Stimulated activated effector memory CD8-positive, alpha-beta T cell treated with anti-CD3 and anti-CD28 coated beads, Interleukin-12 subunit alpha, Interleukin-12 subunit beta, amount 100 ng/mL, for 72 hours (primary cell): Measurements from ENCODE around the gene KLK8.
"Not testable (repeated sequence)": the region's sequence is repeated elsewhere in the genome, so short reads cannot be mapped to it uniquely, and the experiment has no call there.

Experiments used
- ATAC-seq: fragments of 150-1000 bp; cut with Tn5 transposase; 2 replicates; pipeline ENCODE4 v1.10.0; 2021
- DNase-seq, 2 donors: peaks; one replicate each; pipeline ENCODE4 v3.0.0; 2021 to 2022; ENCODE audit warnings: low spot score in 2 of 2
- H3K27ac Mint-ChIP-seq: one replicate; pipeline ENCODE4 v1.8.0; 2022; ENCODE audit warnings: mild to moderate bottlenecking, mixed read lengths
- H3K36me3 Mint-ChIP-seq: one replicate; pipeline ENCODE4 v1.8.0; 2022; ENCODE audit warnings: mild to moderate bottlenecking, mixed read lengths
- H3K4me1 Mint-ChIP-seq: one replicate; pipeline ENCODE4 v1.8.0; 2022; ENCODE audit warnings: mixed read lengths
- H3K4me3 Mint-ChIP-seq: one replicate; pipeline ENCODE4 v1.8.0; 2022; ENCODE audit warnings: mild to moderate bottlenecking, mixed read lengths
- H3K9me3 Mint-ChIP-seq: one replicate; pipeline ENCODE4 v1.8.0; 2022; ENCODE audit warnings: mixed read lengths

The KLK8 gene

GRCh38 chr19:50979758-50980157, 21.6 kb downstream of the KLK8 start:
- Mint-ChIP-seq H3K4me1 (no peaks in the 10 kb centered on the region), H3K9me3 (no peaks in the 10 kb centered on the region)

DNA sequence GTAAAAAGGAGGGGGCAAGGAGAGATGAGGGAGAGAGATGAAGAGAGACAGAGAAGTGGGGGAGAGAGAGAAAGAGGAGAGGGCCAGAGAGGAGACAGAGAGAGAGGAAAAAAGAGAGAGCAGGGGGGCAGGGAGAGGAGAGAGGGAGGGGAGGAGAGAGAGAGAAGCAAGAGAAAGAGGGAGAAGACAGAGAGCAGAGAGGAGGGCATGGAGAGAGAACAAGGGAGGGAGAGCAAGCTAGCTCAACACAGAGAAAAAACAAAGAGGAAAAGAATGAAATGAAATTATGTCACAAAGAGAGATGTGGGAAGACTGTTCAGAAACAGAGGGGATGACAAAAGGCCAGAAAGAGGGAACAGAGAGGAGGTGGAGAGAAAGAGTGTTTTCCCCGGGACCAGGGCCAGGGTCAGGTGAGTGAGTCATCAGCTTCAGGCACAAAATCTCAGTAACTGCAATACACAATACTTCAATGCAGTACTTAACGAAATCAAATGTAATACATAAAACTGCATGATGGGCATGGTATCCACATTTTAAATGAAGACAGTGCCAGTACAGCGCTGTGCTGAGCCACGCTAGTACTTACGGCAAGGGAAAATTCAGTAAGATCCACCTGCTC, 22.5 kb downstream of the KLK8 start:
- H3K4me1 Mint-ChIP-seq: no peaks in the 10 kb centered on the region
- DNase-seq (no peak), ATAC-seq (no peak)
- no peaks in the 10 kb centered on the region for H3K36me3 Mint-ChIP-seq
- H3K27ac Mint-ChIP-seq: no peak overlapping the region
- no peaks in the 10 kb centered on the region for H3K9me3 Mint-ChIP-seq
- H3K4me3 Mint-ChIP-seq: no peak overlapping the region

More at GRCh38 chr19:50979758-50980157, 21.6 kb downstream of the KLK8 start:
- no peak for ATAC-seq
- no peak overlapping the region for H3K27ac Mint-ChIP-seq
- H3K4me3 Mint-ChIP-seq: no peak overlapping the region
- no peaks in the 10 kb centered on the region for H3K36me3 Mint-ChIP-seq
- no peak for DNase-seq

DNA sequence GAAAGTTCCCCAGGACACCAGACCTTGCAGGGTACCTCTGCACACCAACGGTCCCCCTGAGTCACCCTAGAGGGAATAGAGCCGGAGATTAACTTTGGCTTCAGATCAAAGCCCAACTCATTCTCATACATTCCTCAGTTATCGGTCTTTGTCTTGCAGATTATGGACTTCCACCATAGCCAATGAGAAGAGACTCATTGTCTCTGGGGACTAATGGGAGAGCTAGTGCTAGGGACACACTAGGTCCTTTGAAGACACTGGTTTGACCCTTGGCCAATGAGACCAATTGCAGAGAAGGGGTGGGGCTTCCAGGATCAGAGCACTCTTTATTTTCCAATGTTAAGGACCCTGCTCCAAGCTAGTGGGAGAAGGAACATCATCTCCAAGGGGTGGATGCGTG, 23.8 kb downstream of the KLK8 start:
- H3K27ac Mint-ChIP-seq: no peak overlapping the region
- no peak for ATAC-seq
- H3K4me1 Mint-ChIP-seq: no peaks in the 10 kb centered on the region
- no peaks in the 10 kb centered on the region for H3K9me3 Mint-ChIP-seq
- no peak for DNase-seq
- no peaks in the 10 kb centered on the region for H3K36me3 Mint-ChIP-seq
- no peak overlapping the region for H3K4me3 Mint-ChIP-seq

DNA sequence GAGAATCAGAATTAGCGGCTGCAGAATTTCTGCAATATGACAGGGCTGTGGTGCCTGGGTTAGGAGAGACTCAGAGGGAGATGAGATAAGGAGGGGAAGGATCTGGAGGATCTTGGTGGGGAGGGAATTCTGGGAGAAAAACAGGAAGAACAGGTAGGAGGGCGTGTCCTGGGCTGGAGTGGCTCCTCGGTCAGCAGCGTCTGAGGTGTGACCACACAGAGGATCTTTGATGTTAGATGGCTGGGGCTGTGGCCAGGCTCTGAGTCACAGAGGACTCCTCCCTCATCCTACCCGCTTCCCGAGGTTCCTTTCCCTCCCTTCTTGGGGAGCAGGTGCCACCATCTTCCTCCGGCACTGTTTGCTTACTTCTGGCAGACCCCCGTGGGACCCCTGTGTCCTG, 25.6 kb downstream of the KLK8 start:
- Mint-ChIP-seq H3K27ac (no peak overlapping the region), H3K36me3 (no peaks in the 10 kb centered on the region), H3K4me3 (no peak overlapping the region), H3K9me3 (no peaks in the 10 kb centered on the region), H3K4me1 (no peaks in the 10 kb centered on the region)
- no peak for DNase-seq
- no peak for ATAC-seq

- no peak for ATAC-seq
Measured at GRCh38 chr19:50974702-50975556, 26.5 kb downstream of the KLK8 start.

GRCh38 chr19:50972795-50973376, 28.5 kb downstream of the KLK8 start:
- Mint-ChIP-seq H3K9me3 (no peaks in the 10 kb centered on the region), H3K27ac (no peak overlapping the region), H3K36me3 (no peaks in the 10 kb centered on the region), H3K4me1 (no peaks in the 10 kb centered on the region), H3K4me3 (no peak overlapping the region)
- DNase-seq (no peak), ATAC-seq (no peak)

More at GRCh38 chr19:50974702-50975556, 26.5 kb downstream of the KLK8 start:
- Mint-ChIP-seq H3K4me1 (no peaks in the 10 kb centered on the region), H3K36me3 (no peaks in the 10 kb centered on the region), H3K9me3 (no peaks in the 10 kb centered on the region), H3K4me3 (no peak overlapping the region), H3K27ac (no peak overlapping the region)
- no peak for DNase-seq

GRCh38 chr19:50969810-50970209, 31.6 kb downstream of the KLK8 start:
- not testable (repeated sequence) for H3K36me3 Mint-ChIP-seq, H3K27ac Mint-ChIP-seq, DNase-seq, H3K4me3 Mint-ChIP-seq, ATAC-seq, H3K9me3 Mint-ChIP-seq, H3K4me1 Mint-ChIP-seq

GRCh38 chr19:50969413-50969760, 32.0 kb downstream of the KLK8 start, which contains the start of gene KLK6:
KLK6 (minus strand) TSS chr19:50969591; CDS start chr19:50968104, 1,487 bp downstream.
- H3K4me1 Mint-ChIP-seq: no peaks in the 10 kb centered on the region
- H3K4me3 Mint-ChIP-seq: no peak within 1 kb of the TSS
- ATAC-seq: no peak
- DNase-seq: no peak
- no peak within 1 kb of the TSS for H3K27ac Mint-ChIP-seq
- H3K9me3 Mint-ChIP-seq: no peaks in the 10 kb centered on the region
- H3K36me3 Mint-ChIP-seq: no peaks in the 10 kb centered on the region

GRCh38 chr19:50968716-50969412, 32.5 kb downstream of the KLK8 start:
- Mint-ChIP-seq H3K9me3 (no peaks in the 10 kb centered on the region), H3K36me3 (no peaks in the 10 kb centered on the region), H3K27ac (no peak overlapping the region), H3K4me3 (no peak overlapping the region), H3K4me1 (no peaks in the 10 kb centered on the region)
- ATAC-seq (no peak), DNase-seq (no peak)

DNA sequence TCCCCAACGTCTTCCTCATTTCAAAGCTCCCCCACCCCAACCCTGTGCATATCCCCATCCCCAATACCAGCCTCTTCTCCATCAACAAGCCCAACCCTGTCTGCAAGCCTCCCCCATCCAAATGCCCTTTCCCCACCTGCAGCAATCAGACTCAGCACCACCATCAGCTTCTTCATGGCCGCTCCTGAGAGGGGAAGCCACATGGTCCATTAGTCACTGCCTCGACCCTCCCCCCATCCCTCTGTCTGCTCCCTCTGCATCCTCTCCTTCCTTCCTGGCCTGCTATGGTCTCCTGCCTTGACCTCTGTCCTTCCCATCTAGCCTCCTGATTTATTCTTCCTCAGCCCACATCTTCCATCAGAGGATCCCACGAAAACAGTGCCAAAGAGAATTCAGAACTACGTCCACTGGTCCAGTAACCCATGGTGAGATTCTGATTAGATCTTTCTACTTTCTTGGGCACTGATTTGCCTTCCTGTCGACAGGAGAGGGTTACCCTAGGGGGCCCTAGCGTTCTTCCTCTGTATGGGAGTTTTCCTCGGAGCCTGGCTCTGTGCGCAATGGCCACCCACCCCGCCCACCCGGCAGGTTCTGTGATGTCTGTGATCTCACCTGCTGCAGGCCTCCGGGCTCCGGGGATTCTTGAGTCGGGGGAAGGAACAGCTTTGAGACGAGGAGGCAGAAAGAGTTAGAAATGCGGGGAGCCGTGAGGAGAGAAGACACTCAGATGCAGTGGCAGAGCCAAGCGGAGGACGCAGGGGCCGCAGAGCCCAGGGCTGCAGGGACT, 33.3 kb downstream of the KLK8 start:
- H3K4me1 Mint-ChIP-seq: no peaks in the 10 kb centered on the region
- H3K9me3 Mint-ChIP-seq: no peaks in the 10 kb centered on the region
- no peak overlapping the region for H3K27ac Mint-ChIP-seq
- no peak for ATAC-seq
- no peaks in the 10 kb centered on the region for H3K36me3 Mint-ChIP-seq
- no peak for DNase-seq
- H3K4me3 Mint-ChIP-seq: no peak overlapping the region

GRCh38 chr19:50964266-50964665, 37.1 kb downstream of the KLK8 start:
- DNase-seq: no peak
- no peak for ATAC-seq
- H3K4me3 Mint-ChIP-seq: no peak overlapping the region
- H3K4me1 Mint-ChIP-seq: no peaks in the 10 kb centered on the region
- no peaks in the 10 kb centered on the region for H3K36me3 Mint-ChIP-seq
- peaks cover 19% of the 10 kb centered on the region for H3K9me3 Mint-ChIP-seq
- no peak overlapping the region for H3K27ac Mint-ChIP-seq

DNA sequence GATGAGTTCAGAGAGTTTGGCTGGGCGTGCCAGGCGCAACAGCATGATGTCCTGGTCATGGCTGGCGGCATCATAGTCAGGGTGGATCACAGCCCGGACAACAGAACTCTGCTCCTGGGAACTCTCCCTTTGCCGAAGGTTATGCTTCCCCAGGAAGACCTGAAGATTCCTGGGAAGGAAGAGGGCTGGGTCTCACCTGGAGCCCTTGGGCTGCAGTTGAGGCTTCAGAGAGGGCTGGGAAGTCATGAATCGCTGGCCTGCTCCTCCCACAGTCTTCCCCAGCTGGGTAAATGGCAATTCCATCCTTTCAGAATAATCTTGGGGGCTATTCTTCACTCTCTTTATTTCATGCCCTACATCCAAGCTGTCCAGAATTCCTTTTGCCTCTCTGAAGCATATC, 38.0 kb downstream of the KLK8 start:
- Mint-ChIP-seq H3K27ac (no peak overlapping the region), H3K9me3 (peaks cover 20% of the 10 kb centered on the region), H3K36me3 (no peaks in the 10 kb centered on the region), H3K4me3 (no peak overlapping the region), H3K4me1 (no peaks in the 10 kb centered on the region)
- DNase-seq (no peak), ATAC-seq (no peak)

GRCh38 chr19:50962245-50962644, 39.2 kb downstream of the KLK8 start:
- Mint-ChIP-seq H3K9me3 (peaks cover 20% of the 10 kb centered on the region), H3K4me3 (no peak overlapping the region)

GRCh38 chr19:50959731-50960500, 41.5 kb downstream of the KLK8 start:
- Mint-ChIP-seq H3K36me3 (no peaks in the 10 kb centered on the region), H3K27ac (no peak overlapping the region), H3K4me1 (no peaks in the 10 kb centered on the region), H3K4me3 (no peak overlapping the region), H3K9me3 (peaks cover 20% of the 10 kb centered on the region)
- ATAC-seq: no peak
- no peak for DNase-seq

More at GRCh38 chr19:50962245-50962644, 39.2 kb downstream of the KLK8 start:
- Mint-ChIP-seq H3K36me3 (no peaks in the 10 kb centered on the region), H3K4me1 (no peaks in the 10 kb centered on the region), H3K27ac (no peak overlapping the region)
- ATAC-seq (no peak), DNase-seq (no peak)
